ENCODE data around the gene SNX1.

The SNX1 gene

GRCh38 chr15:64149424-64149823 lies 53.6 kb downstream of the SNX1 start:
- no peak for TF ChIP-seq EZH2phosphoT487 (IDR thresholded peaks at IDR 0.05; ENCODE audit: borderline replicate concordance)
- TF ChIP-seq, protein P1, sequence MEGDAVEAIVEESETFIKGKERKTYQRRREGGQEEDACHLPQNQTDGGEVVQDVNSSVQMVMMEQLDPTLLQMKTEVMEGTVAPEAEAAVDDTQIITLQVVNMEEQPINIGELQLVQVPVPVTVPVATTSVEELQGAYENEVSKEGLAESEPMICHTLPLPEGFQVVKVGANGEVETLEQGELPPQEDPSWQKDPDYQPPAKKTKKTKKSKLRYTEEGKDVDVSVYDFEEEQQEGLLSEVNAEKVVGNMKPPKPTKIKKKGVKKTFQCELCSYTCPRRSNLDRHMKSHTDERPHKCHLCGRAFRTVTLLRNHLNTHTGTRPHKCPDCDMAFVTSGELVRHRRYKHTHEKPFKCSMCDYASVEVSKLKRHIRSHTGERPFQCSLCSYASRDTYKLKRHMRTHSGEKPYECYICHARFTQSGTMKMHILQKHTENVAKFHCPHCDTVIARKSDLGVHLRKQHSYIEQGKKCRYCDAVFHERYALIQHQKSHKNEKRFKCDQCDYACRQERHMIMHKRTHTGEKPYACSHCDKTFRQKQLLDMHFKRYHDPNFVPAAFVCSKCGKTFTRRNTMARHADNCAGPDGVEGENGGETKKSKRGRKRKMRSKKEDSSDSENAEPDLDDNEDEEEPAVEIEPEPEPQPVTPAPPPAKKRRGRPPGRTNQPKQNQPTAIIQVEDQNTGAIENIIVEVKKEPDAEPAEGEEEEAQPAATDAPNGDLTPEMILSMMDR (conservative IDR thresholded peaks at IDR 0.05; ENCODE audit: low read length): peak; percentile 64
- no peaks in the 10 kb centered on the region for H3K79me2 ChIP-seq (ENCODE audit: insufficient read depth, low read length)
- peak overlapping the region; percentile 9 for H3K4me2 ChIP-seq (ENCODE audit: low read depth, low read length, poor library complexity, severe bottlenecking)
- H2AFZ ChIP-seq (ENCODE audit: low read length): peak overlapping the region; percentile 75
- H3K36me3 ChIP-seq (ENCODE audit: insufficient read depth, low read length): peaks cover 8% of the 10 kb centered on the region; the same call in 1 of the 2 replicates
- no peaks in the 10 kb centered on the region for H4K20me1 ChIP-seq (ENCODE audit: insufficient read depth, low read length, poor library complexity, severe bottlenecking)
- no peak overlapping the region for H3K4me3 ChIP-seq (ENCODE audit: low read length, poor library complexity, severe bottlenecking)
- no peaks in the 10 kb centered on the region for H3K9me3 ChIP-seq (ENCODE audit: insufficient read depth, low read depth, low read length)
- H3K27me3 ChIP-seq (ENCODE audit: insufficient read depth, low read length, poor library complexity, severe bottlenecking): no peaks in the 10 kb centered on the region
- peak overlapping the region; percentile 9 for H3K9ac ChIP-seq (ENCODE audit: low read depth, low read length, poor library complexity, severe bottlenecking)
- H3K9me2 ChIP-seq (replicated peaks; ENCODE audit: low read depth, low read length): no peaks in the 10 kb centered on the region
- H3F3A ChIP-seq (ENCODE audit: low read depth): peaks cover 2% of the 10 kb centered on the region; the same call in 1 of the 2 replicates
- peaks cover 15% of the 10 kb centered on the region for H3K4me1 ChIP-seq (ENCODE audit: insufficient read depth, low read length, poor library complexity, severe bottlenecking)

DNA sequence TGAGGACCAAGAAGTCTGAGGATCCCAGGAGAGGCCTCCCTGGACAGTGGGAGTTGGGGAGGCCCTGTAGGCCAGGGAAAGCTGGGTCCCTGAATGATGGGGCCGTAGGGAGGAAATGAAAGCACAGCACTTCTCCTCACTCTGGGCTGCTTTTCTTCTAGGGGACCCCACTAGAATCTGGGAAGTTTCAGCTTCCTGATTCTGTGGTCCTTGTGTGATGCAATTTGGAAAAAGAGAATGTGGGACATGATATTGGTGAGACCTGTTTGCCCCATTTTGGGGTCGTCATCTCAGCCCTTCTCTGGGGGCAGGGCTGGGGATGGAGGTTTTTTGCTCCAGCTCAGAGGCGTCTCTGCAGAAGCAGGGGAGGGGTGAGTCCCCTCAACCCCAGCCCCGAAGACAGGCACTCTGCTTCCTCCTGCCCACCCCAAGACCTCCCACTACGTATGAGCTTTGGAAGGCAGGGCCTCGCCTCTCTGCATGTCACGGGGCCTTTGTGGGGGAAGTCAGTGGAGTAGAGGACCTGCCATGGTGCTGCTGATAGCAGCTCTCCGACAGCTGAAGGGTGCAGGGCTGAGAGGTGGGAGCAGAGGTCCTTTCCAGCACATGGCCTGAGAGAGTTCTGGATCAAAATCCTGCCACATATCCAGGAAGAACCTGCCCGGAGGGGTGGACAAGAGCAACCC lies 54.3 kb downstream of the SNX1 start:
- peak overlapping the region; percentile 9 for H3K9ac ChIP-seq (ENCODE audit: low read depth, low read length, poor library complexity, severe bottlenecking)
- no peaks in the 10 kb centered on the region for H3K9me3 ChIP-seq (ENCODE audit: insufficient read depth, low read depth, low read length)
- H3F3A ChIP-seq (ENCODE audit: low read depth): peaks cover 2% of the 10 kb centered on the region; the same call in 1 of the 2 replicates
- peak overlapping the region; percentile 75 for H2AFZ ChIP-seq (ENCODE audit: low read length)
- no peaks in the 10 kb centered on the region for H4K20me1 ChIP-seq (ENCODE audit: insufficient read depth, low read length, poor library complexity, severe bottlenecking)
- peak overlapping the region; percentile 9 for H3K4me2 ChIP-seq (ENCODE audit: low read depth, low read length, poor library complexity, severe bottlenecking)
- no peak for TF ChIP-seq EZH2phosphoT487 (IDR thresholded peaks at IDR 0.05; ENCODE audit: borderline replicate concordance)
- TF ChIP-seq, protein P1 (conservative IDR thresholded peaks at IDR 0.05; ENCODE audit: low read length): no peak
- peaks cover 6% of the 10 kb centered on the region; the same call in 1 of the 2 replicates for H3K36me3 ChIP-seq (ENCODE audit: insufficient read depth, low read length)
- peaks cover 15% of the 10 kb centered on the region for H3K4me1 ChIP-seq (ENCODE audit: insufficient read depth, low read length, poor library complexity, severe bottlenecking)
- H3K79me2 ChIP-seq (ENCODE audit: insufficient read depth, low read length): no peaks in the 10 kb centered on the region
- H3K4me3 ChIP-seq (ENCODE audit: low read length, poor library complexity, severe bottlenecking): no peak overlapping the region
- H3K27me3 ChIP-seq (ENCODE audit: insufficient read depth, low read length, poor library complexity, severe bottlenecking): no peaks in the 10 kb centered on the region
- no peaks in the 10 kb centered on the region for H3K9me2 ChIP-seq (replicated peaks; ENCODE audit: low read depth, low read length)

GRCh38 chr15:64151727-64152506 lies 56.1 kb downstream of the SNX1 start, which contains the start of gene SNX22:
SNX22 (plus strand) TSS chr15:64151731; CDS start chr15:64151776, 45 bp downstream.
- peaks cover 15% of the 10 kb centered on the region for H3K4me1 ChIP-seq (ENCODE audit: insufficient read depth, low read length, poor library complexity, severe bottlenecking)
- no peaks in the 10 kb centered on the region for H3K27me3 ChIP-seq (ENCODE audit: insufficient read depth, low read length, poor library complexity, severe bottlenecking)
- H3K9me2 ChIP-seq (replicated peaks; ENCODE audit: low read depth, low read length): no peaks in the 10 kb centered on the region
- peak within 1 kb of the TSS; percentile 47 for H3K4me2 ChIP-seq (ENCODE audit: low read depth, low read length, poor library complexity, severe bottlenecking)
- TF ChIP-seq, protein P1 (conservative IDR thresholded peaks at IDR 0.05; ENCODE audit: low read length): no peak
- TF ChIP-seq EZH2phosphoT487 (IDR thresholded peaks at IDR 0.05; ENCODE audit: borderline replicate concordance): no peak
- peaks cover 2% of the 10 kb centered on the region; the same call in 1 of the 2 replicates for H3F3A ChIP-seq (ENCODE audit: low read depth)
- H3K79me2 ChIP-seq (ENCODE audit: insufficient read depth, low read length): no peaks in the 10 kb centered on the region
- no peak within 1 kb of the TSS for H3K4me3 ChIP-seq (ENCODE audit: low read length, poor library complexity, severe bottlenecking)
- no peaks in the 10 kb centered on the region for H4K20me1 ChIP-seq (ENCODE audit: insufficient read depth, low read length, poor library complexity, severe bottlenecking)
- no peaks in the 10 kb centered on the region for H3K9me3 ChIP-seq (ENCODE audit: insufficient read depth, low read depth, low read length)
- H3K9ac ChIP-seq (ENCODE audit: low read depth, low read length, poor library complexity, severe bottlenecking): no peak within 1 kb of the TSS
- H3K36me3 ChIP-seq (ENCODE audit: insufficient read depth, low read length): peaks cover 21% of the 10 kb centered on the region; the same call in 1 of the 2 replicates
- no peak within 1 kb of the TSS for H2AFZ ChIP-seq (ENCODE audit: low read length)

All from Loucy (cell line).